ENCODE data around the gene SUCNR1. TPM values are rescaled to one million over a fixed set of nuclear protein-coding genes. Genes with fewer than 3 reads are reported as not detected.

SUCNR1 gene
- total RNA-seq, 1 experiment from 2014 or later: not detected

DNA sequence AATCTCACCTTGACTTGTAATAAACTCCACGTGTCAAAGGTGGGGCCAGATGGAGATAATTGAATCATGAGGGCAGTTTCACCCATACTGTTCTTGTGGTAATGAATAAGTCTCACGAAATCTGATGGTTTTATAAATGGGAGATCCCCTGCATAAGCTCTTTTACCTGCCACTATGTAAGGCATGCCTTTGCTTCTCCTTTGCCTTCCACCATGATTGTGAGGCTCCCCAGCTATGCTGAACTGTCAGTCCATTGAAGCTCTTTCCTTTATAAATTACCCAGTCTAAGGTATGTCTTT, 45.5 kb downstream of the SUCNR1 start:
- Histone ChIP-seq H3K9me3 (ENCODE audit: control insufficient read depth, low read depth, low read length) (no peaks in the 10 kb centered on the region), H3K14ac (ENCODE audit: insufficient read depth, low read length) (no peak overlapping the region), H3K23ac (ENCODE audit: insufficient read length, low read depth, low read length) (no peak overlapping the region), H3K27me3 (ENCODE audit: insufficient read depth, low read length) (no peaks in the 10 kb centered on the region), H4K20me1 (ENCODE audit: control insufficient read depth, insufficient read depth, insufficient read length) (no peaks in the 10 kb centered on the region), H3K18ac (ENCODE audit: insufficient read length, low read depth, low read length) (no peak overlapping the region), H3K27ac (ENCODE audit: insufficient read length, low read depth, low read length) (no peak overlapping the region), H2BK20ac (ENCODE audit: low read depth, low read length, poor library complexity, severe bottlenecking) (no peak overlapping the region), H2BK12ac (ENCODE audit: insufficient read length, low read depth, low read length) (no peak overlapping the region), H3T11ph (ENCODE audit: low read length) (no peak overlapping the region), H4K5ac (ENCODE audit: insufficient read length, low read depth, low read length) (no peak overlapping the region), H3K79me1 (ENCODE audit: insufficient read depth, low read depth, low read length, poor library complexity, severe bottlenecking) (no peaks in the 10 kb centered on the region), H3K4ac (ENCODE audit: low read depth, low read length) (no peak overlapping the region), H2AFZ (ENCODE audit: low read length) (no peak overlapping the region), H3K79me2 (ENCODE audit: insufficient read depth, low read length) (no peaks in the 10 kb centered on the region), H3K56ac (ENCODE audit: insufficient read length, low read depth, low read length) (no peak overlapping the region), H4K91ac (ENCODE audit: insufficient read length, low read depth, low read length) (no peak overlapping the region), H2AK5ac (ENCODE audit: insufficient read length, low read length) (no peak overlapping the region), H3K4me1 (ENCODE audit: insufficient read depth, low read length) (no peaks in the 10 kb centered on the region), H3K9ac (ENCODE audit: extremely low read depth, insufficient read length, low read length) (no peak overlapping the region), H2BK15ac (ENCODE audit: low read depth, low read length) (no peak overlapping the region), H2BK5ac (ENCODE audit: insufficient read length, low read length) (no peak overlapping the region), H2BK120ac (ENCODE audit: low read depth, low read length, poor library complexity, severe bottlenecking) (no peak overlapping the region), H4K8ac (replicated peaks; ENCODE audit: insufficient read length, low read depth, low read length) (no peak overlapping the region), H3K4me2 (ENCODE audit: insufficient read depth, insufficient read length, low read length) (no peak overlapping the region), H3K23me2 (ENCODE audit: insufficient read length, low read depth, low read length, poor library complexity, severe bottlenecking) (no peaks in the 10 kb centered on the region)
- H3K27ac Mint-ChIP-seq: no peak overlapping the region
- H3K9me3 Mint-ChIP-seq: no peaks in the 10 kb centered on the region
- WGBS (ENCODE audit: extremely low coverage, insufficient read length, low lambda C conversion rate): no CpG with 5 or more reads among the region's 2 CpGs
- H3K27me3 Mint-ChIP-seq (ENCODE audit: low read depth): no peaks in the 10 kb centered on the region
- no peak overlapping the region for H3K4me3 Mint-ChIP-seq
- no peaks in the 10 kb centered on the region for H3K36me3 Mint-ChIP-seq (ENCODE audit: insufficient read depth in 1 of 3, low read depth in 3 of 3)
- TF ChIP-seq, protein P1, sequence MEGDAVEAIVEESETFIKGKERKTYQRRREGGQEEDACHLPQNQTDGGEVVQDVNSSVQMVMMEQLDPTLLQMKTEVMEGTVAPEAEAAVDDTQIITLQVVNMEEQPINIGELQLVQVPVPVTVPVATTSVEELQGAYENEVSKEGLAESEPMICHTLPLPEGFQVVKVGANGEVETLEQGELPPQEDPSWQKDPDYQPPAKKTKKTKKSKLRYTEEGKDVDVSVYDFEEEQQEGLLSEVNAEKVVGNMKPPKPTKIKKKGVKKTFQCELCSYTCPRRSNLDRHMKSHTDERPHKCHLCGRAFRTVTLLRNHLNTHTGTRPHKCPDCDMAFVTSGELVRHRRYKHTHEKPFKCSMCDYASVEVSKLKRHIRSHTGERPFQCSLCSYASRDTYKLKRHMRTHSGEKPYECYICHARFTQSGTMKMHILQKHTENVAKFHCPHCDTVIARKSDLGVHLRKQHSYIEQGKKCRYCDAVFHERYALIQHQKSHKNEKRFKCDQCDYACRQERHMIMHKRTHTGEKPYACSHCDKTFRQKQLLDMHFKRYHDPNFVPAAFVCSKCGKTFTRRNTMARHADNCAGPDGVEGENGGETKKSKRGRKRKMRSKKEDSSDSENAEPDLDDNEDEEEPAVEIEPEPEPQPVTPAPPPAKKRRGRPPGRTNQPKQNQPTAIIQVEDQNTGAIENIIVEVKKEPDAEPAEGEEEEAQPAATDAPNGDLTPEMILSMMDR (conservative IDR thresholded peaks at IDR 0.05): no peak
- DNase-seq: no peak
- H3K4me1 Mint-ChIP-seq: no peaks in the 10 kb centered on the region

Measured in H9 (cell line).